Measurements from ENCODE around the gene ZNF281.

GRCh38 chr1:200364831-200365230 lies 45.0 kb downstream of the ZNF281 start:
- TF ChIP-seq YY1 (IDR thresholded peaks at IDR 0.05; ENCODE audit: insufficient read depth, insufficient read length) (no peak), ZNF274 (IDR thresholded peaks at IDR 0.05; ENCODE audit: low read depth, low read length) (no peak)
